Activated CD4-positive, alpha-beta T cell treated with anti-CD3 and anti-CD28 coated beads, Interleukin-2, amount 10 ng/mL, durations not matched to agents 24 days and 14 days (primary cell): ENCODE data around the gene CLEC3B. TPM values are rescaled to one million over a fixed set of nuclear protein-coding genes. Genes with fewer than 3 reads are reported as not detected.

Experiments
- DNase-seq: peaks from one replicate; pipeline ENCODE4 v3.0.0; 2022
- H3K27ac Mint-ChIP-seq: one replicate; pipeline ENCODE4 v1.8.0; 2022; ENCODE audit warnings: mild to moderate bottlenecking, mixed read lengths
- H3K27me3 Mint-ChIP-seq: one replicate; pipeline ENCODE4 v1.8.0; 2022; ENCODE audit warnings: mixed read lengths
- H3K36me3 Mint-ChIP-seq: one replicate; pipeline ENCODE4 v1.8.0; 2022; ENCODE audit warnings: low read depth, mild to moderate bottlenecking, mixed read lengths
- H3K4me1 Mint-ChIP-seq: one replicate; pipeline ENCODE4 v1.8.0; 2021; ENCODE audit warnings: mixed read lengths
- H3K4me3 Mint-ChIP-seq: one replicate; pipeline ENCODE4 v1.8.0; 2022; ENCODE audit warnings: mild to moderate bottlenecking, moderate library complexity, mixed read lengths
- H3K9me3 Mint-ChIP-seq: one replicate; pipeline ENCODE4 v1.8.0; 2021; ENCODE audit warnings: mixed read lengths
- intact Hi-C: fragments of 100-400 bp; cut with micrococcal nuclease; formaldehyde crosslinking; loops from one replicate; pipeline ENCODE4 v1.15.1; 2023
- total RNA-seq: library from RNA; stranded (reverse); gene quantifications from 2 replicates; pipeline ENCODE4 v1.2.3, GENCODE V29; 2022

CLEC3B gene
- total RNA-seq, 1 donor from 2014 or later: not detected

DNA sequence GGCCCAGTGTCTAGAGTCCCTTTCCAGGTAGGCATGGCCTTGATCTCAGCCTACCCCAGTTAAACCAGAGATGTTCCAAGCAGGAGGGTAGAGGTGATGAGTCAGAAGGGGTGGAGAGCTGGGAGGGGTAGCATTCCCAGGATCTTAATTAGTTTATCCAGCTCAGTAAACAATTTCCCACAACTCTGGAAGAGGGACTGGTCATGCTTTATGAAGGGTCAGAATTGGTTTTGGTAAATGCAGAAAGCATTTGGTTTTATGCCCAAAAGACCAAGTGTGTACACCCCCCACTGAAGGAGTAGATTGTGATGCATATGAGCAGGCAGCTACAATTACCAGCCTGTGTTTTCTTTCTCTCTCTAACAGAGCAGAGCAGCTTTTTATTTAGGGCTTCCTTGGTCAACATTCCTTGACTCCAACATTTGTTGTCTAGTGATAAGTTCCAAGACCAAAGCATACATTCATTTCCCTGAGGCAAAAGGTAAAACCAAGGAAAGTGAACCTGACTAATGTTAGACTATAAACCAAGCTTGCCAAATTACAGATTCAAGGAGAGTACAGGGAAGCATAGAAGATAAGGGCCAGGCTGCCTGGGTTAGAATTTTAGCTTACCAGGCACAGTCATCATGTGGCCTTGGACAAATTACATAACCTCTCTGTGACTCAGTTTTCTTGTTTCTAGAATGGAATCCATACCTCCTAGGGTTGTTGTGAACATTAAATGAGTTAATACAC, 32.5 kb upstream of the CLEC3B start:
- no peaks in the 10 kb centered on the region for H3K27me3 Mint-ChIP-seq
- H3K27ac Mint-ChIP-seq: no peak overlapping the region
- peaks cover 81% of the 10 kb centered on the region for H3K36me3 Mint-ChIP-seq
- no peaks in the 10 kb centered on the region for H3K9me3 Mint-ChIP-seq
- H3K4me1 Mint-ChIP-seq: peaks cover 43% of the 10 kb centered on the region
- intact Hi-C loops: no loop called here
- H3K4me3 Mint-ChIP-seq: no peak overlapping the region
- DNase-seq: no peak

DNA sequence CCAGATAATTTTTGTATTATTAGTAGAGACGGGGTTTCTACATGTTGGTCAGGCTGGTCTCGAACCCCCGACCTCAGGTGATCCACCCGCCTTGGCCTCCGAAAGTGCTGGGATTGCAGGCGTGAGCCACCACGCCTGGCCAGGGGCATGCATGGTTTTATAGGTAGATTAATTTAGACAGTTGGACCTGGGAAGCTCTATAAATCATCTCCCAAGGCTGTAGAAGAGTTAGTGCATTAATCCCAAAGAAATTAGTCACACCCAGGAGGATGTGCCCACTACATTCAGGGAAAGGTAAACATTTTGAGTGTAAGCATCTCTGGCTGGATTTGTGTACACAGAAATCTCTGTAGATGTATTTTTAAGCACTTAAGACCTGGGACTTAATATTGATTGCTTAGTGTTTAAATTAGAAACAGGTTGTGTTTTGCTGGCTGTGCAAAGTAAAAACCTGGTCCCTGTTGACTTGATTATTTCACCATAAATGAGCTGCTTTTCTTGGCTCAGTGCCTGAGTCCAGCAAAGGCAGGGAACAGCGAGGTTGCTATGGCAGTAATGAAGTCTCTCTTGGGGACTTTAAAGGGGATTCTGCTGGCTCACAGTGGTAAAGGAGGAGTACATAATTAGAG, 30.8 kb upstream of the CLEC3B start:
- Mint-ChIP-seq H3K36me3 (peaks cover 83% of the 10 kb centered on the region), H3K27ac (no peak overlapping the region), H3K4me3 (no peak overlapping the region), H3K9me3 (no peaks in the 10 kb centered on the region), H3K27me3 (no peaks in the 10 kb centered on the region), H3K4me1 (peaks cover 39% of the 10 kb centered on the region)
- intact Hi-C loops: no loop called here
- no peak for DNase-seq

DNA sequence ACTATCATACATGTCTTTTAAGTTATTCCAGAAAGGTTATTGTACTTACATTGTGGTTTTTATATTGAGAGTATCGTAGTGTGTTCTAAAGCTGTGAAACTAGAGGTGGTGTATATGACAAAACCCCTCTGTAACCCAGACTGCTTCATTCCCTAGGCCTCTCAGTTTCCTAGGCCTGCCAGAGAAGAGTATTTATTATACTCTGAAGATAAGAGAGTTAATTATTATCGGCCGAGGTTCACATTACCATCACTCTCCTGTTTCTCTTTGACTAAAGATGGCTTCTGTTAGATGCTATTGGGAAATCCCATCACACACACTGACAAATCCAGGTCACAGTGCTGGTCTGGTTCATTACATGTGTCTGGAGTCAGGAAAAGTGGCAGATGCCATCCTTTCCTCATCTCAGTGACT, 29.5 kb upstream of the CLEC3B start:
- no peak for DNase-seq
- Mint-ChIP-seq H3K4me3 (no peak overlapping the region), H3K27me3 (no peaks in the 10 kb centered on the region), H3K9me3 (no peaks in the 10 kb centered on the region), H3K27ac (peak overlapping the region; percentile 52), H3K36me3 (peaks cover 79% of the 10 kb centered on the region), H3K4me1 (peaks cover 31% of the 10 kb centered on the region)
- intact Hi-C loops: loop anchor here (2.0 kb wide), 1 partner anchor 16 kb away; no protein-coding TSS in a partner anchor

DNA sequence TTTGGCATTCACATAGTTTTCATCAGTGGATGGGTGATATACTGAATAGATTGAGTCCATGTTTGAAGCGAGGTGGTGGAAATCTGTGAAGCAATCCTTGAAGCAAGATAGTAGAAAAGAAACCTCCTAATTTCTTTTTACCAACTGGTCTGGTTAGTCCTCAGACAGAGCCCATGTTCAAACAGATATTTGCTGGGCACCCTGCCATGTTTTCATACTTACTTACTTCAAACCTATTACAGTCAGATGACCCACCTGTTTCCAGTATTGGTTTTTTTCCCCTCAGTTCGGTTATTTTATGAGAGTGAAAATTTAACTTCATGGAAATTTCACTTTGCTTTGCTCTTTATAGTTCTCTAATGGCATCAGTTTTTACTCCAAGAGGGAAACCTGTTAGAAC, 26.3 kb upstream of the CLEC3B start:
- no peaks in the 10 kb centered on the region for H3K27me3 Mint-ChIP-seq
- H3K27ac Mint-ChIP-seq: no peak overlapping the region
- no peak overlapping the region for H3K4me3 Mint-ChIP-seq
- peaks cover 80% of the 10 kb centered on the region for H3K36me3 Mint-ChIP-seq
- peaks cover 25% of the 10 kb centered on the region for H3K4me1 Mint-ChIP-seq
- DNase-seq: no peak
- intact Hi-C loops: no loop called here
- H3K9me3 Mint-ChIP-seq: no peaks in the 10 kb centered on the region

DNA sequence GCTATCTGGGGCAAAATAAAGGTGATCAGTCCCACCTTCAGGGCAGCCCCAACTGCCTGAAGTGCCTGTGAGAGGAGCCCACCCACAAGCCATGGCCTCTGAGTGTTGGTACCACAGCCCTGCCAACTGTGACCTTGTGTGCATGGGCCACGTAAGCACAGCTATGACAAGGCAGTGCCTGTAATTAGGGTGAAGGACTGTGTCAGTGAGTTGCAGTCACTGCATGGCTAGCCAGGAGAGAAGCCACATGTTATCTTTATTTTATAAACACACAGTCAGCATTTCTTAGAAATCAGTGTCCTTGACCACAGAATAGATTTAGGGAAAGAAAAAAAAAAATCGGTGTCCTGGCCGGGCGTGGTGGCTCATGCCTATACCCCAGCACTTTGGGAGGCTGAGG, 25.3 kb upstream of the CLEC3B start:
- no peak overlapping the region for H3K4me3 Mint-ChIP-seq
- DNase-seq: no peak
- no peaks in the 10 kb centered on the region for H3K27me3 Mint-ChIP-seq
- intact Hi-C loops: no loop called here
- peaks cover 30% of the 10 kb centered on the region for H3K4me1 Mint-ChIP-seq
- peaks cover 80% of the 10 kb centered on the region for H3K36me3 Mint-ChIP-seq
- no peak overlapping the region for H3K27ac Mint-ChIP-seq
- H3K9me3 Mint-ChIP-seq: no peaks in the 10 kb centered on the region

DNA sequence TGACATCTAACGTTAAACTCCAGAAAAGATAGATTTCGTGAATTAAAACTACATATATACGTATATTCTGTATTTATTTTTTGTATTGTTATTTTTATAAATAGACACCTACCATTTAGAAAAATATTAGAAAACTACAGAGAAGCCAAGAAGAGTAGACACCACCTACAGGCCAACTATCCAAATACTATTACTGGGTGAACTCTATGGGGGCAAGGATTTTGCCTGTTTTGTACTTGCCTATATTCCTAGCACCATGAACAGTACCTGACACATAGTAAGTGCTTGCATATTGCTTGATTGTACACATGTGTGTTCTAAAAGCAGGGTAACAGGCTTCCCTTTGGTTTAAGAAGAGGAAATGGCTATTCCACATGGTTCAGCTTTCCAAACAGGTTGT, 24.4 kb upstream of the CLEC3B start:
- Mint-ChIP-seq H3K36me3 (peaks cover 74% of the 10 kb centered on the region), H3K4me1 (peaks cover 23% of the 10 kb centered on the region), H3K9me3 (no peaks in the 10 kb centered on the region), H3K4me3 (no peak overlapping the region), H3K27ac (no peak overlapping the region), H3K27me3 (no peaks in the 10 kb centered on the region)
- no peak for DNase-seq
- intact Hi-C loops: no loop called here

DNA sequence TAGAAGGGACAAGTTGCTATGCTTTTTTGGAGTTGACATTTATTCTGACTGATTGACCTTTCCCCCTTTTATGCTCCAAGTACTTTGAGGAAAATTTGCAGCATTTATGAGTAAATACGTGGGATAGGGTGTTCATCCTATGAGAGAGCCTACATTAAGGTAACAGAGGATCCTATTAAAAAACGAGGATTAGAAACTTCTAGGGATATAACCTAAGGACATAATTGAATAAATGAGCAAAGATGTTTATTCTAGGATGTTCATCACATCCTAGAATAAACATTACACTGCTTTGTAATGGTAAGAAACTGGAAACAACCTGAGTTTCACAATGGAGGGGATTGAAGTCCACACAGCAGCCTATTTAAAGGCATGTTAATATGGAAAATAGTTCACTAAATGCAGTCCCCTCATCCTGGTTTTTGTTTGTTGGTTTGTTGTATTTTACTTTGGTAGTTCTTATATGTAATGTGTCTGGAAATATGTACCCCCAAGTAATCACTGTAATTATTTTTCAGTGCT, 23.9 kb upstream of the CLEC3B start:
- Mint-ChIP-seq H3K4me1 (peaks cover 25% of the 10 kb centered on the region), H3K36me3 (peaks cover 75% of the 10 kb centered on the region), H3K27ac (no peak overlapping the region), H3K4me3 (no peak overlapping the region), H3K27me3 (no peaks in the 10 kb centered on the region), H3K9me3 (no peaks in the 10 kb centered on the region)
- intact Hi-C loops: no loop called here
- DNase-seq: no peak

DNA sequence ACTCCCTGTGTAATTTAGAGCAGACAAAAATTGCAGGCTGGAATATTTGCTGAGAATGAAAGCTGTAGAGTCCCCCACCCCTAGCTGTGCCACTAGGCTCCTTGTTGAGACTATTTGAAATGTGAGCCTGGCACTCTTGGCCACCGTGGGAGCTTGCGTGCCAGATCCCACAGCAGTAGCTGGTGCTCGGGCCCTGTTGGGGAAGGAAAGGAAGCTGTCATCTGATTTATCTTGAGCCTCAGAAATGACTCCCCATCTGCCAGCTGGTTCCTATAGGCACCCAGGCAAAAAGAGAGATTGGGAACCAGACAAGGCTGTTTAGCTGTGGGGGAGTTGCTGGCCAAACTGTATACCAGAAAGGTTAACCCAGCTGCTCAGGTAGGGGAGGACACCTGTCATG, 23.4 kb upstream of the CLEC3B start:
- no peak for DNase-seq
- Mint-ChIP-seq H3K27ac (no peak overlapping the region), H3K27me3 (no peaks in the 10 kb centered on the region), H3K9me3 (no peaks in the 10 kb centered on the region), H3K4me1 (peaks cover 24% of the 10 kb centered on the region), H3K36me3 (peaks cover 78% of the 10 kb centered on the region), H3K4me3 (no peak overlapping the region)
- intact Hi-C loops: no loop called here

DNA sequence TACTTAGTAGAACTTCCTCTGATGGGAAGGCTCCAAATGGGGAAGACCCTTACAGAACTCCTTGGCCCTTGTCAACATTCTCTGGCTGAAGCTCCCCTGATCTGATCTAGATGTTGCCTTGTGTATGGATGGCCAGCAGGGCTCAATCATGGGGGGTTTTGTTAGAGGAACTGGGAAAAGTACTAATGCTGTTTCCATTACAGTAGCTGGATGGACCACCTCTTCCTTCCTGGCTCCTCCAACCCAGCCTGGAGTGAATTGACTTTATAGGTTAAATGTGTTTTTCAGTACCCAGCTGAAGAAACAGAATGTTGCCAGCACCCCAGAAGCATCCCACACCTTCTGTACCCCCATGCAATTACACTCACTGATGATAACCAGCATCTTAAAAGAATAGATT, 22.7 kb upstream of the CLEC3B start:
- Mint-ChIP-seq H3K4me3 (no peak overlapping the region), H3K36me3 (peaks cover 78% of the 10 kb centered on the region), H3K27me3 (no peaks in the 10 kb centered on the region), H3K4me1 (peaks cover 25% of the 10 kb centered on the region), H3K9me3 (no peaks in the 10 kb centered on the region), H3K27ac (no peak overlapping the region)
- DNase-seq: no peak
- intact Hi-C loops: no loop called here

DNA sequence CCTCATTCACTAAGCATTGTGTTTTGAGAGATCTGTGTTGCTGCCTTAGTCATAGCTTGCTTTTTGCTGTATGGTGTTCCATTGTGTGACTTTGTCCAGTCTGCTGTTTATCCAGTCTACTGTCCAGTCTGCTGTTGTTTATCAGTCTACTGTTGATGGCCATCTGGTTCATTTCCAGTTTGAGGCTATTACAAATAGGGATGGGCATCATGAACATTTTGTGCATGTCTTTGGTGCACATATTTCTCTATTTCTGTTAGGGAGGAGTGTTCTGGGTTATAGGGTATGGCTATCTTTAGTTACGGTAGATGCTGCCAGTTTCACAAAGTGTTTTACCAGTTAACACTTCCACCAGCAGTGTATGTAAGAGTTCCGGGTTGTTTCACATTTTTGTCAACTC, 22.2 kb upstream of the CLEC3B start:
- H3K36me3 Mint-ChIP-seq: peaks cover 78% of the 10 kb centered on the region
- intact Hi-C loops: no loop called here
- no peak overlapping the region for H3K27ac Mint-ChIP-seq
- no peak overlapping the region for H3K4me3 Mint-ChIP-seq
- peaks cover 25% of the 10 kb centered on the region for H3K4me1 Mint-ChIP-seq
- no peaks in the 10 kb centered on the region for H3K9me3 Mint-ChIP-seq
- DNase-seq: no peak
- no peaks in the 10 kb centered on the region for H3K27me3 Mint-ChIP-seq

DNA sequence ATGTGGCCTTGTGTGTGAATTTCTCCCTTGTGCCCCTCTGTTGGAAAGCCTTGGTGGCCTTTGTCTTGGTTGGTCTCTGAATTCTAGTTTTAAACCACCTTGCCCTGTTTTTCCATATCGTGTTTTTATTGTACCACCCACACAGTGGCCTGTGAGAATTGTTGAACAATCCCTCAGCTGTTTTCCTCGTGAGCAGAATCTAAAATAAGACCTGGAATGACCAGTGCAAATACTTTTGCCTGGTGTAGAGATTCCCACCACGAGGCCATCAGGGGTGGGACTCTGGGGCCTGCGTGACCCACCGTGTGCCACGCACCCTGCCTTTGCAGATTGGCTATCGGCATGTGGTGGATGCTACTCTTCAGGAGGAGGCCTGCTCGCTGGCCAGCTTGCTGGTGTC, 19.0 kb upstream of the CLEC3B start:
- Mint-ChIP-seq H3K27ac (no peak overlapping the region), H3K4me1 (peaks cover 33% of the 10 kb centered on the region), H3K9me3 (no peaks in the 10 kb centered on the region), H3K27me3 (no peaks in the 10 kb centered on the region), H3K36me3 (peaks cover 70% of the 10 kb centered on the region), H3K4me3 (no peak overlapping the region)
- intact Hi-C loops: no loop called here
- no peak for DNase-seq

DNA sequence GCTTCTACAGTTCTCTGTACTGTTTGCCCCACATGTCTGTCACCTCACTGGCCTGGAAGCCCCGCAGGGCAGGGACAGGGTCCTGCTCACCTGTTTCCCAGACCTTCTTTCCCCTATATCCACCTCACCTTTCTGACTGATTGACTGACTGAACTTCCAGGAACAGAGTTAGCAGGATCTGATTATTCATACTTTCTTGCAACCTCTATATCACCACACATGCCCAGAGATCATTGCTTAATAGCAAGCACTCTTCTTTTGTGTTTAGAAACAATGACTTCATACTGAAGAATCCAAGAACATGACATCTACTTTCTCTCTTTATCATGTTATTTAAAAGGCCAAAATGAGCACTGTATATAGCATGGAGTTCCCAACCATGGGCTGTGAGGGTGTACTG, 18.0 kb upstream of the CLEC3B start:
- Mint-ChIP-seq H3K27me3 (no peaks in the 10 kb centered on the region), H3K27ac (no peak overlapping the region), H3K4me1 (peaks cover 33% of the 10 kb centered on the region), H3K4me3 (no peak overlapping the region), H3K36me3 (peaks cover 68% of the 10 kb centered on the region), H3K9me3 (no peaks in the 10 kb centered on the region)
- intact Hi-C loops: no loop called here
- no peak for DNase-seq

DNA sequence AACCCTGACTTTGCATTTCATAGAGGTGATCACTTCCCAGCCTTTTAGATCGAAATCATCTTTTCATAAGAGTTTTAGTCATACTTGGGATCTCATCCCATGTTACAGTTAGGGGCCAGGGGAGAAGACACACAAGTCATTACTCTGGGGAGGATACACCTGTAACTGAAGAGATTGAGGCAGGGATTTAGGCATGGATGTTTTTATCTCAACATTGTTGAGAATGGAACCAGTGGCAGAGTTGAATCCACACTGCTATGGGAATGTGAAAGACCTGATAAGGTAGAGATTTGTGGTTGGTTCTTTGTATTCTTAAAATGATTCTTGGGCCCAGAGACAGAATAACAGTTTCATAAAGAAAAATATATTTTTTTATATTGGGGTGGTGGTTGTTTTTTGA, 16.2 kb upstream of the CLEC3B start:
- no peak overlapping the region for H3K27ac Mint-ChIP-seq
- intact Hi-C loops: no loop called here
- no peaks in the 10 kb centered on the region for H3K27me3 Mint-ChIP-seq
- DNase-seq: no peak
- H3K4me1 Mint-ChIP-seq: peaks cover 24% of the 10 kb centered on the region
- peaks cover 59% of the 10 kb centered on the region for H3K36me3 Mint-ChIP-seq
- H3K4me3 Mint-ChIP-seq: no peak overlapping the region
- H3K9me3 Mint-ChIP-seq: no peaks in the 10 kb centered on the region

DNA sequence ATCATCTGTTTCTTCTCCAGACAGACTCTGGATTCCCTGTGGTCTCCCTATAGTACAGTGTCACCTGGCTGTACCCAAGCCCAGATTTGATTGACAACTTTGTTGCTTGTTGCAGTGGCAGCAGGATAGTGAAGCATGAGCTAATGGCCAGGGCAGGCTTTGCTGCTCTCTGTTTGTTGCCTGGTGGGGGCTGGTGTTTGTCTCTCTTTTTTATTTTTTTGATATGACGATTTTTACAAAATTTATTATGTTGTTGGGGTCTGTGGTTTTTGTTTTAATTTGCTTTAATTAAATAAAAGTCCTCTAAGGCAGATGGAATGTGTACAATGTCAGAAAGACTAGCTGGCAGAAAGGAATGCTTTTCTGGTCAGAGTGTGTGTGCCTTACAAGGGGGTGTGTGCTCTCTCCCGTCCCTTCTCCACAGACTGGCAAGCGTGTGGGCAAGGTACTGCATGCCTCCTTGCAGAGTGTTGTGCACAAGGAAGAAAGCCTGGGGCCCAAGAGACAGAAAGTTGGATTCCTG, 15.2 kb upstream of the CLEC3B start:
- Mint-ChIP-seq H3K27me3 (no peaks in the 10 kb centered on the region), H3K4me3 (no peak overlapping the region), H3K27ac (no peak overlapping the region), H3K4me1 (peaks cover 14% of the 10 kb centered on the region), H3K36me3 (peaks cover 49% of the 10 kb centered on the region), H3K9me3 (no peaks in the 10 kb centered on the region)
- DNase-seq: no peak
- intact Hi-C loops: no loop called here
